ENCODE data around the gene KCNJ5. TPM values are rescaled to one million over a fixed set of nuclear protein-coding genes. Genes with fewer than 3 reads are reported as not detected.

KCNJ5 gene
- total RNA-seq (0.53 TPM), polyA plus RNA-seq (0.11 TPM)

DNA sequence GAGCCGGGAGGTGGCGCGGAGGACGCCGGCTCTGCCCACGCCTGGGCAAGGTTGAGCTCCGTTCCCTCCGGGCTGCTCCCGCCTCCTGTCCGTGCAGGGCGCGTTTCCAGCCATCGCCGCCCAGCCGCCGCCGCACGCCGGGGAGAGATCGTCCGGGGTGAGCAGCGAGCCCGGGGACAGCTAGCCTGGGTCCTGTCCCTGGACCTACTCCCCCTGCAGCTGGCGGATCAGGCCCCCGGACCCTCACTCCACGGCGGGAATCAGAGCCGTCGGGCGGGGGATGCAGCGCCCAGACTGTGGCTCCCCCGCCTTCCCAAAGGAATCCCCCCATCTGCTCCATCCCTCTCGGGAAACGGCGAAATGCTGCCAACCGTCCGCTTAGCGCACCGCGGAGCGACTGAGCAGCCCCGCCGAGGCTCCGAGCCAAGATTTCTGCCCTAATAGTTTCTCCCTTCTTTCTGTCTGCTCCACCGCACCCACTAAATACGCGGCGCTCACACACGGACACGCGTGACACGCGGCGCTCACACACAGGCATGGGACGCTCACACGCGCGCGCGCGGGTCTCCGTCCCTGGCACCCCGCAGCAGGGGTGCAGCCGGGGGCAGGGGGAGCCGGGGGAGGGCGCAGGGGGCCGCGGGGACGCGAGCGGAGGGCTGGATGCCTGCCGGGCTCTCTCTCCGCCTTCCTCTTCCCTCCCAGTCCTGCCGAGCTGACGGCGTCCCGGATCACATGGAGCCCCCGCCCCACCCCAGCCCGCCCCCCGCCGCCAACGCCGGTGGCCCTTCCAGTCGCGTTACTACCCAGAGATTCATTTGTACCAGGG lies at the start of gene KCNJ5:
TSS of gene KCNJ5 (plus strand) at position 814 of the 826 bp plus-strand sequence. CDS start 19,918 bp downstream, outside the sequence.
- H3K4me1 ChIP-seq (ENCODE audit: insufficient read depth), result no peaks in the 10 kb centered on the region
- no peak for DNase-seq (ENCODE audit: extremely low spot score)
- WGBS, result under 1% methylated on average over 85 of the region's 85 CpGs
- no peak within 1 kb of the TSS for H3K27ac ChIP-seq (ENCODE audit: low read depth)
- H3K4me3 ChIP-seq (ENCODE audit: low read depth, low read length), result peak within 1 kb of the TSS; percentile 40
- H3K36me3 ChIP-seq (ENCODE audit: insufficient read depth), result no peaks in the 10 kb centered on the region

DNA sequence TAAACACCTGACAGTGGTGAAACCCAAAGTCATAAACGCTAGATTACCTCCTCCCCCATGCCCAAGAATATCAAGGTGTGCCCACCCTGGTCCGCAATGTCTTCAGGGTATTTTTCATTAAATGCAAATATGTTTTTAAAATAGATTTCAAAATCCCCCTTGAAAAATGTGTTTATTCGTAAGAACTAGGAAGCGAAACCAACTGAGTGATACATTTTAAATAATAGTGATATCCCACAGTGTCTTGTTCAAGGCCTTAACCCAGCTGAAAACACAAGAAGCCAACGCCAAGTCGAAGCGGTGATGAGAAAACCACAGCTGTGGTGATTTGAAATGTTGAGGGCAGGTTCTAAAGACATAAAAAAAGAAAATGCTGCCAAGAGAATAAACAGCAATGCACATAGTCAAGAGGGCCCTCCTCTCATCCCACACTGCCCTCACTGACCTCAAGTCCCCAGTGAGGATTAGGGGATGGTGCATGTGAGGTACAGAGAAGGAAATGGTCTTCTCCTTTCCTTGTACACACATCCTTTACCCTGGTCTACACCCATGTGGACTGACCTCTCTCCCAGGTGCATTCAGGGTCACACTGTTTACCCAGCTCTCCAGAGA lies 49.6 kb upstream of the KCNJ5 start:
- Histone ChIP-seq H3K27ac (ENCODE audit: low read depth) (no peak overlapping the region), H3K4me3 (ENCODE audit: low read depth, low read length) (no peak overlapping the region), H3K36me3 (ENCODE audit: insufficient read depth) (no peaks in the 10 kb centered on the region), H3K4me1 (ENCODE audit: insufficient read depth) (no peaks in the 10 kb centered on the region)
- no peak for DNase-seq (ENCODE audit: extremely low spot score)
- 92% methylated on average over 7 of the region's 7 CpGs for WGBS

DNA sequence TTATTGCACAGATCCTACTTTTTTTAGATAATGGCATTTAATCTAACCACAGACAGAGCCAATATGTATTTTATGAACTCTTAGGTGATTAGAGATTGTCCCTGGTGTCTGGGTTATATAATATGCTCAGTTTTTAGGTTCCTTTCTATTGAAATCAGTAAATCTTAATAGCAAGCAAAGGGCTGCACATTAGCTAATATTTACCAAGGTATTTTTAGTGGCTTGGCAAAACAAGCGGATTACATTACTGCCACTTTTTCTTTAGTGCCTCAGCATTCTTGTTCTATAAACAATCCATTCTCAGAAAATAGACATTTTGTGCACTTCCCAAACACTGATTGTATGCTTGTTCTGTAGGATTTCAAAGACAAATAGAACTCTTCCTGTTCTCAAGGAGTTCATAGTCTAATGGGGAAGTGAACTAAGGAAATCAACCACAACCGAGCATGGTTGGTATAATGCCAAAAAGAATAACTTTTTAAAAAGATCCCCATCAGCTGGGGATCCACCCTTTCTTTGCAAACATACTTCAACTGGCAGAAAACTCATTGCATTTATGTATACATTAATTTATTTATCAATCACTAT lies 47.9 kb upstream of the KCNJ5 start:
- no peak for DNase-seq (ENCODE audit: extremely low spot score)
- Histone ChIP-seq H3K4me3 (ENCODE audit: low read depth, low read length) (no peak overlapping the region), H3K36me3 (ENCODE audit: insufficient read depth) (no peaks in the 10 kb centered on the region), H3K27ac (ENCODE audit: low read depth) (no peak overlapping the region), H3K4me1 (ENCODE audit: insufficient read depth) (no peaks in the 10 kb centered on the region)
- WGBS, result 55% methylated on average over 2 of the region's 2 CpGs

DNA sequence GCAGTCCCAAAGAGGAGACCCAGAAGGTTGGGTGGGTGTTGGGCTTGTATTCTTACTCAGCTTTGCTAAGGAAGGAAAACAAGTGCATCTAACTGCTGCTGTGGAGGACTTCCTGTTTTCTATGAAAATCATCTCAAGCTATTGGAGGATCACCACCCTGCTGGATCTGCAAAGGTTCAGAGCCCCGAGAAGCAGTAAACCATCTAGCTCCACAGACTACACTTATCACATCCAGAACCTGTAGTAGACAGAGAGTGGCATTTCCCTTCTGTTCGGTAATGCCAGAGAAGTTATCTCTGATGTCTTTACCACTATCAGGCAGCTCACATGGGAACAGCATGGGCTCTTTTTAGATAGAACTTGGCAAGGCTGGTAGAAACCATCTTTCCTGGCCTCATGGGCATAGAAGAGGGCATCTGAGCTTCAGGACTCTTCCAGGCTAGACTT lies 45.8 kb upstream of the KCNJ5 start:
- DNase-seq (ENCODE audit: extremely low spot score), result no peak
- no peak overlapping the region for H3K27ac ChIP-seq (ENCODE audit: low read depth)
- H3K4me1 ChIP-seq (ENCODE audit: insufficient read depth), result no peaks in the 10 kb centered on the region
- WGBS, result 69% methylated on average over 2 of the region's 2 CpGs
- H3K4me3 ChIP-seq (ENCODE audit: low read depth, low read length), result no peak overlapping the region
- H3K36me3 ChIP-seq (ENCODE audit: insufficient read depth), result no peaks in the 10 kb centered on the region

DNA sequence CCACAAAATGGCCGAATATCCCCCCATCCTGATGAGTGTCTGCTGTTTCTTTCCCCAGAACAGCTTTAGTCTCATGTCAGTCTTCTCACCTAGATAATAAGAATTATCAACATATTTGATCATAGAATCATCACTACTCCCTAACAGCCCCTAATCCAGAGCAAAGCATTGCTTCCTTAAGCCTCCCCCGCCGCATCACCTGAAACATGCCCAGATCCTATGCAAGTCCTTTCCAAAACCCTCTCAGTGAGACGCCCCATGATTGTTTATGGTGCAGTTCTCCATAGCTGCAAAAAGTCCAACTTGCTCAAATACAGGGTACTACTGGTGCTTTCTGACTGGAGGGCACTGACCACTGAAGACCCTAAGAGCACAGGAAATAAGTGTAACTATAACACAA lies 44.2 kb upstream of the KCNJ5 start:
- no peaks in the 10 kb centered on the region for H3K36me3 ChIP-seq (ENCODE audit: insufficient read depth)
- H3K4me3 ChIP-seq (ENCODE audit: low read depth, low read length), result no peak overlapping the region
- WGBS, result 96% methylated on average over 4 of the region's 4 CpGs
- H3K4me1 ChIP-seq (ENCODE audit: insufficient read depth), result no peaks in the 10 kb centered on the region
- H3K27ac ChIP-seq (ENCODE audit: low read depth), result no peak overlapping the region
- no peak for DNase-seq (ENCODE audit: extremely low spot score)

DNA sequence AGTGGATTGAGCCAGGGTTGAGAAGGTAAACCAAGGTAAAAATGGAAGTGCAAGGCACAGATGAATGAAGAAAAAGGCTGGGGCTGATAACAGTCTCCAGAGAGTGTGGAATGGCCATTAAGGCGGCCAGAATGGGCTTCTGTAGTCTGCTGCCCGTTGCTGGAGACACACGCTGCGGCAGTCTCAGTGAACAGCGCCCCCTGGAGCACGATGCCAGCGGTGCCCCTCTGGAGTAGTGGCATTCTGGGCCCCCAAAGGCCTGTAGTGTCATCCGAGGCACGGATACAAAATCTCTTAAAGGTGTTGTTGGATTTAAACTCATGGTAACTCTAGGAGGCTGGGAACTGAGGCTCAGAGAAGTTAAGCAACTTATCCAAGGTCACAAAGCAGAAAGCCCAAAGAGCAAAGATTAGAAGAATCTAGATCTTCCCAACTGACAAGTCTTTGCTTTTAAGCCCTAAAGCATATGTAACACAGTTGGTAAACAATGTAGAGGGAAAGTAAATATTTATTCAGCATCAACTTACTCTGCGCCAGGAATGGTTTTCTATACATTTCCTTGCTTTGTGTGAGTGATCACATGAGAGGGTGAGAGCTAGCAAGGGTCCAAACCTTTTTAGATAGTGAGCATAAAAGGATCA lies 42.2 kb upstream of the KCNJ5 start:
- 29% methylated on average over 10 of the region's 10 CpGs for WGBS
- Histone ChIP-seq H3K36me3 (ENCODE audit: insufficient read depth) (no peaks in the 10 kb centered on the region), H3K4me1 (ENCODE audit: insufficient read depth) (no peaks in the 10 kb centered on the region), H3K27ac (ENCODE audit: low read depth) (no peak overlapping the region), H3K4me3 (ENCODE audit: low read depth, low read length) (no peak overlapping the region)
- DNase-seq (ENCODE audit: extremely low spot score), result no peak

DNA sequence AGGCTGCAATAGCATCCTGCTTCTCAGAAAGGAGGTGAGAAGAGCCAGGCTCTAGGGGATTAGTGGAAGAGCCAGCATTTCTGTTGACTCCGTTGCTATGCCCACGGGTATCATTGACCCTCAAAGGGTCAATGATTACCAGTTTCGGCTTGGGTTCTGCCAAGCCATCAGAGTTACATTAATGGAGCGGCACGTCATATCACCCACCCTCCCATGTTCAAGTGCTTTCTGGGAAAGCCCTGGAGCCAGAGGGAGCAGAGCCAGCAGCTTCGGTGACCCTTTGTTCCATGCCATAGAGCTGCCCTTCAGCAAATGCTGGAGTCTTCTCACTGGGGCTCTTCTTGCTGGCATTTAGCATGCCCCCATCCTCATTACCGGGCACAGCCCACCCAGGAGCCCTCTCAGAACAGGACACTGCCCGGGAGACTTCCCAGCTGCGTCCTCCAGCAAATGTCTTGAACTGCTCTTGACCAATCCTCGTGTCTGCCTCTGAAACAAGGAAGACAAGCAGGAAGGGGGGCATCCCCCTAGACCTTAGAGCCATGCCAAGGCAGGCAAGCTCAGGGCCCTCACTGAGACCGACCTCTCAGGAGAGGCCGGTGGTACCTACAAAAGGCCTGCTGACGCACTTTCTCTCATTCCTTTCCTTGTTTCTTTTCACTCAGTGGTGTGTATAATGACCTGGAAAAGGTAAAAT lies 38.7 kb upstream of the KCNJ5 start:
- 84% methylated on average over 13 of the region's 13 CpGs for WGBS

DNA sequence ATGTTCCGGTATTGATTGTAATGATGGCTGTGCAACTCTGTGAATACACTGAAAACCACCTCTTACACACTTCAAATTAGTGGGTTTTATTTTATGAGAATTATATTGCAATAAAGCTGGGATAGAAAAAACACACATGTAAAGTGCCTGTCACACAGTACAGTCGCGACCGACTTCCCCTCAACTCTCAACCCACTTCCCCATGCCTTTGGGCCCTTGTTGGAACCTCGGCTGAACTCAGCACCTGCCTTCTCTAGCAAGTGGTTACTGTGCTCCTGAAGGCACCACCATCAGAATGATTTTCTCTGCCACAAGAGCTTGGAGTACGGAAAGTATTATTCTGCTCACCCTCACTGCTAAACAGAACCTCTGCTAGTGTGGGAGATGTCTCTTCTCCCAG lies 37.6 kb upstream of the KCNJ5 start:
- no peak for DNase-seq (ENCODE audit: extremely low spot score)
- Histone ChIP-seq H3K36me3 (ENCODE audit: insufficient read depth) (no peaks in the 10 kb centered on the region), H3K27ac (ENCODE audit: low read depth) (no peak overlapping the region), H3K4me1 (ENCODE audit: insufficient read depth) (no peaks in the 10 kb centered on the region), H3K4me3 (ENCODE audit: low read depth, low read length) (no peak overlapping the region)
- 84% methylated on average over 6 of the region's 6 CpGs for WGBS

More for the DNA sequence above, 38.7 kb upstream of the KCNJ5 start:
- DNase-seq (ENCODE audit: extremely low spot score), result no peak
- no peak overlapping the region for H3K4me3 ChIP-seq (ENCODE audit: low read depth, low read length)
- H3K27ac ChIP-seq (ENCODE audit: low read depth), result no peak overlapping the region
- H3K36me3 ChIP-seq (ENCODE audit: insufficient read depth), result no peaks in the 10 kb centered on the region
- H3K4me1 ChIP-seq (ENCODE audit: insufficient read depth), result no peaks in the 10 kb centered on the region

DNA sequence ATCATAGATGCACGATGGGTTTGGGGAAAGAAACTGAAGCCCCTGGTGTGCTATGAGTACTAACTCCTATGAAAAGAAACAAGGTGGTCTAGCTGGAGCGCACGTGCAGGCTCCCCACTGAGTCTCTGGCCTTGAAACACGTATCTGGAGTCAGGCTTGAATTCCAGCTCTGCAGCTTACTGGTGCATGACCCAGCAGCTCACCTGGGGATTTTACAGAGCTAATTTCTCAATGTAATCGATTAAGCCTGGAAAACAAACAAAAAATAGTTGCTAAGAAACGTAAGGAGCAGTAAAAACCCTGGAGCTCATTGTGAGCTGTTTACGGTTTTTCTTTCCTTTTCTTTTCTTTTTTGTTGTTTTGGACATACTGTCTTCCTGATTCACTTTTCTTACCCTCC lies 36.3 kb upstream of the KCNJ5 start:
- H3K4me3 ChIP-seq (ENCODE audit: low read depth, low read length), result no peak overlapping the region
- no peak overlapping the region for H3K27ac ChIP-seq (ENCODE audit: low read depth)
- no peaks in the 10 kb centered on the region for H3K4me1 ChIP-seq (ENCODE audit: insufficient read depth)
- DNase-seq (ENCODE audit: extremely low spot score), result no peak
- H3K36me3 ChIP-seq (ENCODE audit: insufficient read depth), result no peaks in the 10 kb centered on the region
- 81% methylated on average over 7 of the region's 7 CpGs for WGBS

DNA sequence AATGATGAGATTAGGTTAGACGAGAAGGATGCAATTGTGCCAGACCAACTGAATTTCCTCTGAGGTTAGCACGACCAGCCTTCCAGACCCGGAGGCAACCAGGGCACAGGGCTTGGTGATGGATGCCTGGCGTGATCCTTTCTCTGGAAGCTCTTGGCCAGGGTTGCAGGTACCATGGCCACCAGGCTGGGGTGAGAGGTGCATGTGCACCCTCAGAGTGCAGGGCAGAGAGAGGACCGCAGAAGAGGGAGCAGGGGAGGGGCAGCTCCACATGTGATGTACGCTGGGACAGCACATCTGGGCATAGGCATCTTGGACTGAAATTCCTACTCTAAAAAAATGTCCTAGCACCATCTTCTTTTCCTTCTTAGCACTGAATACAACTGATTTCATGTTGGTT lies 34.9 kb upstream of the KCNJ5 start:
- DNase-seq (ENCODE audit: extremely low spot score), result no peak
- 88% methylated on average over 6 of the region's 6 CpGs for WGBS
- H3K36me3 ChIP-seq (ENCODE audit: insufficient read depth), result no peaks in the 10 kb centered on the region
- no peak overlapping the region for H3K27ac ChIP-seq (ENCODE audit: low read depth)
- no peaks in the 10 kb centered on the region for H3K4me1 ChIP-seq (ENCODE audit: insufficient read depth)
- H3K4me3 ChIP-seq (ENCODE audit: low read depth, low read length), result no peak overlapping the region

DNA sequence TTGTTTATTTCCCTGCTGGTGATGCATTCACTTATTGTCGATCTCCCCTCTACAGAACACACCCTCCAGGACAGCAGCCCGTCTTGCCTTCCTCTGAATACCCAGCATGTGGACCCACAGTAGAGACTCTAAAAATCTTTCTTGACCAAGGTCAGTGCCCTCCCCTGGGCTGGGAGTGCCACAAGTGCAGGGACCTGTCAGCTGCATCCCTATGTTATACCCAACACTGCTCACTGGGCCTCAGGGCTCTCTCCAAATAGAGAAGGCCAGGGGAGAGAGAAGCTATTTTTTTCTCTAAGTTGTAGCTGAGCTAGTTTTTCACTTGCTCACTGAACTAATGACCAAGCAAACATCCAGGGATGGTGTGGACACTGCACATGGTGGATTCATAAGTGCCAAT lies 33.8 kb upstream of the KCNJ5 start:
- Histone ChIP-seq H3K4me3 (ENCODE audit: low read depth, low read length) (no peak overlapping the region), H3K4me1 (ENCODE audit: insufficient read depth) (no peaks in the 10 kb centered on the region), H3K27ac (ENCODE audit: low read depth) (no peak overlapping the region), H3K36me3 (ENCODE audit: insufficient read depth) (no peaks in the 10 kb centered on the region)
- DNase-seq (ENCODE audit: extremely low spot score), result no peak
- 85% methylated on average over 2 of the region's 2 CpGs for whole genome bisulfite sequencing

DNA sequence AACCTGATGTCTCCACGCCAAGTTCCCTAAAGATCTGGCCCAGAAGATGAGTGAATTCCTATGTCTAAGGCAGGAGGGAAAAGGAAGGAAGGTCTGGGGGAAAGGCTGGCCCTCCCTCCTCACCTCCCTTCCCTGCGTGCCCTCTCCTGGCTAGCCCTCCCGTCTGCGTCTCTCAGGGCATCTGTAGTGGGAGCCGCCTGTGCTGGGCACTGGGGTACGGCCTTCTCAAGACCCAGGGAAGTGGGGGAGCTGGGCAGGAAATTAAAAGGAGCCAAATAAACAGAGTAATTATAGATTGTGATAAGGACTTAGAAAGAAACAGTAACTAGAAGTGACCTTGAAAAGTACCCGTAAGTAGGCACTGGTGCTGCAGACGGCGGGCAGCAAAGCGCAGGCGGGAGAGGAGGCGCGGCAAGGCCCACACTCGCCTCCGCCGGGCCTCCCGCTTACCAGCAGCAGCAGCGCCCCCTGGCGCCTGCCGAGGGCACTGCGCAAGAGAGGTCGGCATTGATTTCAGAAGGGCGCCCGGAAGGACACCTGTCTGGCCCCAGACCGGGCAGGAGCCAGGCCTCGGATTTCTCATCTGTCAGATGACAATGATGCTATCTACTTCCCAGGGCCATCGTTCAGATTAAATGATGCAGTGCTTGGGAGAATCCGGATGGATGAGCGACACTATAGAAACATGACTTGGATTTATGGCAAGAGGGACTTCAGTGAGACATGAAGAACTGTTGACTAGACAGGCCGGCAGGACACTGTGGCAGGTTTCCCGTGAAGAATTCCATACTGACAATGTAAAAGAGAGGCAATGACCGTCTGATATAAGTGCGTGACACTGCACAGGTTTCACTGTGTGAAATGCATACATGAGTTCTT lies 31.4 kb upstream of the KCNJ5 start:
- no peaks in the 10 kb centered on the region for H3K36me3 ChIP-seq (ENCODE audit: insufficient read depth)
- H3K27ac ChIP-seq (ENCODE audit: low read depth), result no peak overlapping the region
- WGBS, result 34% methylated on average over 33 of the region's 33 CpGs
- no peak for DNase-seq (ENCODE audit: extremely low spot score)
- no peaks in the 10 kb centered on the region for H3K4me1 ChIP-seq (ENCODE audit: insufficient read depth)
- H3K4me3 ChIP-seq (ENCODE audit: low read depth, low read length), result no peak overlapping the region
